ENCODE data around the gene LRMDA.

LRMDA gene

GRCh38 chr10:76020630-76021029, 589.2 kb downstream of the LRMDA start:
- H2BK120ac ChIP-seq (ENCODE audit: low read depth, low read length), result no peak overlapping the region
- H2BK5ac ChIP-seq (ENCODE audit: low read length), result no peak overlapping the region
- no peaks in the 10 kb centered on the region for H3K79me2 ChIP-seq (ENCODE audit: control insufficient read depth, insufficient read depth, low read length)
- H3K27me3 ChIP-seq (ENCODE audit: insufficient read depth, low read length, poor library complexity), result no peaks in the 10 kb centered on the region
- no peak overlapping the region for H3K9ac ChIP-seq (ENCODE audit: low read length)
- DNase-seq, result no peak
- no peak overlapping the region for H3K4me3 ChIP-seq (ENCODE audit: low read length)
- H3K18ac ChIP-seq (ENCODE audit: low read length), result no peak overlapping the region
- no peaks in the 10 kb centered on the region for H3K79me1 ChIP-seq (ENCODE audit: low read length)
- H3K4me2 ChIP-seq (ENCODE audit: low read length), result no peak overlapping the region
- no peak overlapping the region for H3K23ac ChIP-seq (ENCODE audit: low read length)
- H3K27ac ChIP-seq (ENCODE audit: low read depth, low read length), result no peak overlapping the region
- no peak overlapping the region for H2BK15ac ChIP-seq (replicated peaks; ENCODE audit: low read depth)
- no peak overlapping the region for H4K5ac ChIP-seq (ENCODE audit: low read length)
- no CpG with 5 or more reads among the region's 2 CpGs for WGBS (ENCODE audit: extremely low coverage, insufficient coverage, low lambda C conversion rate)
- H3K36me3 ChIP-seq (ENCODE audit: control insufficient read depth, insufficient read depth, low read length), result no peaks in the 10 kb centered on the region
- no peak overlapping the region for H4K8ac ChIP-seq (ENCODE audit: low read depth, low read length)
- no peaks in the 10 kb centered on the region for H3K4me1 ChIP-seq (ENCODE audit: control insufficient read depth, low read depth, low read length)
- no peak overlapping the region for H3K56ac ChIP-seq (ENCODE audit: low read length)
- H2AK5ac ChIP-seq (ENCODE audit: low read length), result no peak overlapping the region
- no peak overlapping the region for H3K4ac ChIP-seq (ENCODE audit: low read depth, low read length)

GRCh38 chr10:76021398-76021797, 590.0 kb downstream of the LRMDA start:
- Histone ChIP-seq H3K4ac (ENCODE audit: low read depth, low read length) (no peak overlapping the region), H2BK120ac (ENCODE audit: low read depth, low read length) (no peak overlapping the region), H4K8ac (ENCODE audit: low read depth, low read length) (no peak overlapping the region), H3K4me3 (ENCODE audit: low read length) (no peak overlapping the region), H3K56ac (ENCODE audit: low read length) (no peak overlapping the region), H3K4me2 (ENCODE audit: low read length) (no peak overlapping the region), H3K23ac (ENCODE audit: low read length) (no peak overlapping the region), H3K27me3 (ENCODE audit: insufficient read depth, low read length, poor library complexity) (no peaks in the 10 kb centered on the region), H3K36me3 (ENCODE audit: control insufficient read depth, insufficient read depth, low read length) (no peaks in the 10 kb centered on the region), H2BK15ac (replicated peaks; ENCODE audit: low read depth) (no peak overlapping the region), H3K79me2 (ENCODE audit: control insufficient read depth, insufficient read depth, low read length) (no peaks in the 10 kb centered on the region), H2BK5ac (ENCODE audit: low read length) (no peak overlapping the region), H3K4me1 (ENCODE audit: control insufficient read depth, low read depth, low read length) (no peaks in the 10 kb centered on the region), H3K79me1 (ENCODE audit: low read length) (no peaks in the 10 kb centered on the region), H3K27ac (ENCODE audit: low read depth, low read length) (no peak overlapping the region), H4K5ac (ENCODE audit: low read length) (no peak overlapping the region), H3K18ac (ENCODE audit: low read length) (no peak overlapping the region), H2AK5ac (ENCODE audit: low read length) (no peak overlapping the region), H3K9ac (ENCODE audit: low read length) (no peak overlapping the region)
- WGBS (ENCODE audit: extremely low coverage, insufficient coverage, low lambda C conversion rate), result no CpG with 5 or more reads among the region's 1 CpG
- DNase-seq, result no peak

- Histone ChIP-seq H3K18ac (ENCODE audit: low read length) (no peak overlapping the region), H2BK5ac (ENCODE audit: low read length) (no peak overlapping the region), H3K23ac (ENCODE audit: low read length) (no peak overlapping the region), H4K5ac (ENCODE audit: low read length) (no peak overlapping the region), H4K8ac (ENCODE audit: low read depth, low read length) (no peak overlapping the region), H3K27me3 (ENCODE audit: insufficient read depth, low read length, poor library complexity) (no peaks in the 10 kb centered on the region), H2AK5ac (ENCODE audit: low read length) (no peak overlapping the region), H3K4me3 (ENCODE audit: low read length) (no peak overlapping the region), H3K4me1 (ENCODE audit: control insufficient read depth, low read depth, low read length) (no peaks in the 10 kb centered on the region), H3K9ac (ENCODE audit: low read length) (no peak overlapping the region), H2BK15ac (replicated peaks; ENCODE audit: low read depth) (no peak overlapping the region), H3K56ac (ENCODE audit: low read length) (no peak overlapping the region), H2BK120ac (ENCODE audit: low read depth, low read length) (no peak overlapping the region), H3K79me2 (ENCODE audit: control insufficient read depth, insufficient read depth, low read length) (no peaks in the 10 kb centered on the region), H3K4me2 (ENCODE audit: low read length) (no peak overlapping the region), H3K27ac (ENCODE audit: low read depth, low read length) (no peak overlapping the region), H3K36me3 (ENCODE audit: control insufficient read depth, insufficient read depth, low read length) (no peaks in the 10 kb centered on the region), H3K79me1 (ENCODE audit: low read length) (no peaks in the 10 kb centered on the region), H3K4ac (ENCODE audit: low read depth, low read length) (no peak overlapping the region)
- no peak for DNase-seq
- WGBS (ENCODE audit: extremely low coverage, insufficient coverage, low lambda C conversion rate), result no CpG with 5 or more reads among the region's 2 CpGs
Observed at GRCh38 chr10:76022366-76022765, 590.9 kb downstream of the LRMDA start.

GRCh38 chr10:76023007-76023406, 591.6 kb downstream of the LRMDA start:
- no peaks in the 10 kb centered on the region for H3K79me2 ChIP-seq (ENCODE audit: control insufficient read depth, insufficient read depth, low read length)
- WGBS (ENCODE audit: extremely low coverage, insufficient coverage, low lambda C conversion rate), result no CpG with 5 or more reads among the region's 7 CpGs

GRCh38 chr10:76024460-76025123, 593.2 kb downstream of the LRMDA start:
- no CpG with 5 or more reads among the region's 15 CpGs for WGBS (ENCODE audit: extremely low coverage, insufficient coverage, low lambda C conversion rate)
- H4K5ac ChIP-seq (ENCODE audit: low read length), result no peak overlapping the region

More at GRCh38 chr10:76023007-76023406, 591.6 kb downstream of the LRMDA start:
- no peak overlapping the region for H3K27ac ChIP-seq (ENCODE audit: low read depth, low read length)
- no peak overlapping the region for H3K9ac ChIP-seq (ENCODE audit: low read length)
- no peak overlapping the region for H2BK120ac ChIP-seq (ENCODE audit: low read depth, low read length)
- H3K4me3 ChIP-seq (ENCODE audit: low read length), result no peak overlapping the region
- no peak overlapping the region for H2BK5ac ChIP-seq (ENCODE audit: low read length)
- H3K18ac ChIP-seq (ENCODE audit: low read length), result no peak overlapping the region
- H3K36me3 ChIP-seq (ENCODE audit: control insufficient read depth, insufficient read depth, low read length), result no peaks in the 10 kb centered on the region
- no peak overlapping the region for H4K5ac ChIP-seq (ENCODE audit: low read length)
- H3K4me2 ChIP-seq (ENCODE audit: low read length), result no peak overlapping the region
- H2AK5ac ChIP-seq (ENCODE audit: low read length), result no peak overlapping the region
- H3K79me1 ChIP-seq (ENCODE audit: low read length), result no peaks in the 10 kb centered on the region
- H3K23ac ChIP-seq (ENCODE audit: low read length), result no peak overlapping the region
- no peak overlapping the region for H3K56ac ChIP-seq (ENCODE audit: low read length)
- H3K4me1 ChIP-seq (ENCODE audit: control insufficient read depth, low read depth, low read length), result no peaks in the 10 kb centered on the region
- no peak for DNase-seq
- no peak overlapping the region for H2BK15ac ChIP-seq (replicated peaks; ENCODE audit: low read depth)
- no peak overlapping the region for H3K4ac ChIP-seq (ENCODE audit: low read depth, low read length)
- no peak overlapping the region for H4K8ac ChIP-seq (ENCODE audit: low read depth, low read length)
- no peaks in the 10 kb centered on the region for H3K27me3 ChIP-seq (ENCODE audit: insufficient read depth, low read length, poor library complexity)

DNA sequence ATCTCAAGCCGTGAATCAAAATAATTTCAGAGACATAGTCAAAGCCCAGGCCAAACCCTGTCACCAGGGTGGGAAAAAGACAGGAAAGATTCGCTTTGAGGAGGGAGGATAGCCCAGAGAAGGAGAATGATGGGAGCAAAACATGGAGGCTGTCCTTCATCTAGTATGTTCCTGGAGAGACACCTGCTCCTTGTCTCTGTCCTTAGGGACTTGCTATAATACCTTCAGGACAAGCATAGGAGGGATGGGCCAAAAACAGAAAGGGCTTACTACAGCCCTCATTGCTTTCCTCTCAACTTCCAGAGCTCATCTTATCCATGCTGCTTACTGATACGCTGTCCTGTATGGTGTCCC, 593.7 kb downstream of the LRMDA start:
- Histone ChIP-seq H3K56ac (ENCODE audit: low read length) (no peak overlapping the region), H3K4me1 (ENCODE audit: control insufficient read depth, low read depth, low read length) (no peaks in the 10 kb centered on the region), H3K4me3 (ENCODE audit: low read length) (no peak overlapping the region), H2BK120ac (ENCODE audit: low read depth, low read length) (no peak overlapping the region), H4K5ac (ENCODE audit: low read length) (no peak overlapping the region), H3K18ac (ENCODE audit: low read length) (no peak overlapping the region), H3K79me2 (ENCODE audit: control insufficient read depth, insufficient read depth, low read length) (no peaks in the 10 kb centered on the region), H3K27ac (ENCODE audit: low read depth, low read length) (no peak overlapping the region), H3K27me3 (ENCODE audit: insufficient read depth, low read length, poor library complexity) (no peaks in the 10 kb centered on the region), H2BK5ac (ENCODE audit: low read length) (no peak overlapping the region), H3K9ac (ENCODE audit: low read length) (no peak overlapping the region), H3K79me1 (ENCODE audit: low read length) (no peaks in the 10 kb centered on the region), H3K4me2 (ENCODE audit: low read length) (no peak overlapping the region), H3K36me3 (ENCODE audit: control insufficient read depth, insufficient read depth, low read length) (no peaks in the 10 kb centered on the region), H2BK15ac (replicated peaks; ENCODE audit: low read depth) (no peak overlapping the region), H4K8ac (ENCODE audit: low read depth, low read length) (no peak overlapping the region), H3K4ac (ENCODE audit: low read depth, low read length) (no peak overlapping the region), H2AK5ac (ENCODE audit: low read length) (no peak overlapping the region), H3K23ac (ENCODE audit: low read length) (no peak overlapping the region)
- no peak for DNase-seq
- no CpG with 5 or more reads among the region's 3 CpGs for WGBS (ENCODE audit: extremely low coverage, insufficient coverage, low lambda C conversion rate)

More at GRCh38 chr10:76024460-76025123, 593.2 kb downstream of the LRMDA start:
- H3K18ac ChIP-seq (ENCODE audit: low read length), result no peak overlapping the region
- no peak overlapping the region for H3K4me3 ChIP-seq (ENCODE audit: low read length)
- H4K8ac ChIP-seq (ENCODE audit: low read depth, low read length), result no peak overlapping the region
- H3K56ac ChIP-seq (ENCODE audit: low read length), result no peak overlapping the region
- no peak overlapping the region for H3K23ac ChIP-seq (ENCODE audit: low read length)
- no peak overlapping the region for H2BK120ac ChIP-seq (ENCODE audit: low read depth, low read length)
- H3K79me2 ChIP-seq (ENCODE audit: control insufficient read depth, insufficient read depth, low read length), result no peaks in the 10 kb centered on the region
- no peak overlapping the region for H2BK5ac ChIP-seq (ENCODE audit: low read length)
- no peak overlapping the region for H2AK5ac ChIP-seq (ENCODE audit: low read length)
- no peaks in the 10 kb centered on the region for H3K4me1 ChIP-seq (ENCODE audit: control insufficient read depth, low read depth, low read length)
- DNase-seq, result no peak
- H3K4me2 ChIP-seq (ENCODE audit: low read length), result no peak overlapping the region
- H3K36me3 ChIP-seq (ENCODE audit: control insufficient read depth, insufficient read depth, low read length), result no peaks in the 10 kb centered on the region
- H3K9ac ChIP-seq (ENCODE audit: low read length), result no peak overlapping the region
- H3K27me3 ChIP-seq (ENCODE audit: insufficient read depth, low read length, poor library complexity), result no peaks in the 10 kb centered on the region
- H3K79me1 ChIP-seq (ENCODE audit: low read length), result no peaks in the 10 kb centered on the region
- H3K4ac ChIP-seq (ENCODE audit: low read depth, low read length), result no peak overlapping the region
- H2BK15ac ChIP-seq (replicated peaks; ENCODE audit: low read depth), result no peak overlapping the region
- no peak overlapping the region for H3K27ac ChIP-seq (ENCODE audit: low read depth, low read length)
